HepG2 (cell line): ENCODE data around the gene HYAL2. TPM values are rescaled to one million over a fixed set of nuclear protein-coding genes. Genes with fewer than 3 reads are reported as not detected.
A peak's percentile ranks its signal among the peaks of the same experiment; 100 is the strongest.

Experiments used
- DMAP1 ChIP-seq: IDR thresholded peaks from 2 replicates; pipeline ENCODE4 v1.6.1; 2016
- DNMT3B ChIP-seq: conservative IDR thresholded peaks from 2 replicates; pipeline ENCODE4 v1.6.1; 2016; ENCODE audit warnings: missing biosample characterization, control low read depth
- HNRNPH1 ChIP-seq: fragments of 200-400 bp; formaldehyde crosslinking; optimal IDR thresholded peaks from 2 replicates; pipeline ENCODE3; 2017; ENCODE audit warnings: mild to moderate bottlenecking, low read depth, low read length
- KAT2B ChIP-seq: fragments of 150-350 bp; IDR thresholded peaks from 2 replicates; pipeline ENCODE4 v1.6.1; 2014; ENCODE audit warnings: low read depth, low read length, borderline replicate concordance
- MZF1 ChIP-seq: sonication (generic); formaldehyde crosslinking; IDR thresholded peaks from 2 replicates; pipeline ENCODE4 v1.8.1; 2023; ENCODE audit warnings: mild to moderate bottlenecking, missing genetic modification reagents, borderline replicate concordance
- RBM22 ChIP-seq: fragments of 200-400 bp; formaldehyde crosslinking; optimal IDR thresholded peaks from 2 replicates; pipeline ENCODE3; 2017; ENCODE audit warnings: mild to moderate bottlenecking, low read length, moderate library complexity
- RXRB ChIP-seq: IDR thresholded peaks from 2 replicates; pipeline ENCODE4 v1.6.1; 2016; ENCODE audit warnings: borderline replicate concordance, missing genetic modification reagents, missing compliant biosample characterization
- ZFP82 ChIP-seq: sonication (generic); formaldehyde crosslinking; IDR thresholded peaks from 2 replicates; pipeline ENCODE4 v1.5.1; 2020; ENCODE audit warnings: mild to moderate bottlenecking, missing genetic modification reagents, borderline replicate concordance
- ZNF788 ChIP-seq: sonication (generic); formaldehyde crosslinking; IDR thresholded peaks from 2 replicates; pipeline ENCODE4 v1.5.0; 2020; ENCODE audit warnings: mild to moderate bottlenecking, missing genetic modification reagents, borderline replicate concordance
- ZNF83 ChIP-seq: sonication (generic); formaldehyde crosslinking; IDR thresholded peaks from 2 replicates; pipeline ENCODE4 v1.4.0; 2020; ENCODE audit warnings: missing genetic modification reagents, mild to moderate bottlenecking, borderline replicate concordance
- polyA plus RNA-seq, 8 experiments: library from polyadenylated mRNA; depleted of rRNA in 3 of 8; stranded (reverse) in 7 of 8; unstranded in 1 of 8; fragments of >200 nt; fragmentation: Illumina TruSeq in 4 of 8; extraction: Trizol in 4 of 8; gene quantifications; 2 replicates each; pipeline versions ENCODE4 v1.2.1 to v1.2.3, GENCODE V29; 2011 to 2016; ENCODE audit warnings: low read depth in 4 of 8, missing spikeins in 1 of 8, mixed read lengths in 1 of 8; ENCODE audit not compliant: insufficient read depth in 1 of 8
- total RNA-seq, 5 experiments: library from RNA; depleted of rRNA; stranded (reverse); fragments of >200 nt; fragmentation: Illumina TruSeq; extraction: Trizol; gene quantifications; 2 replicates each; pipeline ENCODE4 v1.2.3, GENCODE V29; 2016; ENCODE audit warnings: low read depth in 1 of 5
- TF ChIP-seq, protein P1 (sequence below): sonication (generic); formaldehyde crosslinking; IDR thresholded peaks from 2 replicates; pipeline ENCODE4 v1.5.0; 2020; ENCODE audit warnings: mild to moderate bottlenecking, low read depth, missing genetic modification reagents, borderline replicate concordance
- TF ChIP-seq, protein P2 (sequence below): sonication (generic); formaldehyde crosslinking; IDR thresholded peaks from 2 replicates; pipeline ENCODE4 v1.4.0; 2020; ENCODE audit warnings: mild to moderate bottlenecking, missing genetic modification reagents
- TF ChIP-seq, protein P3 (sequence below): sonication (generic); formaldehyde crosslinking; IDR thresholded peaks from 2 replicates; pipeline ENCODE4 v1.9.0; 2021; ENCODE audit warnings: mild to moderate bottlenecking, missing genetic modification reagents

HYAL2 gene
- total and polyA plus RNA-seq, 2 of the 13 experiments (the other 11 are each of a cell fraction or from before 2014, with no cell fraction given): 76.2 to 102 TPM

DNA sequence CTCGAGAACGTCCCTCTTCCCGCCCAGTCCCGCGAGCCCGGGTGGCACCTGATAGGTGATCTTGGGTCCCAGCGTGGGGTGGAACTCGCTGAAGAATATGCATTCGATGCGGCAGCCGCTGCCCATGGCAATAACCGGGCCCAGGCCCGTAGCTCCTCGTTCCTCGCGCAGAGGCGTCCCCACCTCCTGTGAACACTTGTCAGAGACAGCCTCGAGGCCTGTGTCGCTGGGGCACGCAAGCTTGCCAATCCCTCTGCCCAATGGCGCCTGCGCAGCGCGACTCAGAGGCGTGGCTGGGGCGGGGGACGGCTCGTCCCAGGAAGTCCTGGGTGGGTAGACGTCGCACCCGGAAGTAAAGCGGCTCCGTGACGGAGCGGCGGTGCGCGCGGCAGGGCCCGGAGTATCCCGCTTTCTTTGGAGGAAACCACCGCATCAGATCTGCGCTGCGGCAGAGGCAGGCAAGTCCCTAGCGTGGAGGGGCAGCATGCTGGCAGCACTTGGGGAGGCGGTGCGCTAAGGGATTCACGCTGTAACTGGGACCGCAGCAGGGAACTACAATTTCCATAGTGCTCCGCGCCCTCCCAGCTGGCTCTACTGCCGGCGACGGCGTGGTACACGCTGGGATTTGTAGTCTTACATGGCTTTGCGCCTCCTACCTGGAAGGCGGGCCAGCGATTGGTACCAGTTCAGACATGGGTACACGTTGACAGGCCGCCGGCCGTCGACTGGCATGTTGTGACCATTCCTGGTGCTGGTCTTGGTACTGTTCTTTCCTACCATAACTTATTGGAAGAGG lies 28.2 kb upstream of the HYAL2 start, which contains the start of the genes CYB561D2 and NPRL2 (continued):
- TF ChIP-seq RBM22 (no peak), ZFP82 (peak; percentile 74; the same call in 1 of the 2 replicates), ZNF83 (CRISPR knock-in tag) (peak; percentile 98), DMAP1 (peak; percentile 87), KAT2B (no peak), ZNF788 (CRISPR knock-in tag) (peak; percentile 93), MZF1 (no peak; the same call in 1 of the 2 replicates), HNRNPH1 (no peak), DNMT3B (CRISPR knock-in tag) (0 out of 2 replicates have a peak, but pooled peaks have one; percentile 32), RXRB (peak; percentile 75)
- TF ChIP-seq, protein P1, sequence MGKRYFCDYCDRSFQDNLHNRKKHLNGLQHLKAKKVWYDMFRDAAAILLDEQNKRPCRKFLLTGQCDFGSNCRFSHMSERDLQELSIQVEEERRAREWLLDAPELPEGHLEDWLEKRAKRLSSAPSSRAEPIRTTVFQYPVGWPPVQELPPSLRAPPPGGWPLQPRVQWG (CRISPR knock-in tag): no peak
- TF ChIP-seq, protein P2, sequence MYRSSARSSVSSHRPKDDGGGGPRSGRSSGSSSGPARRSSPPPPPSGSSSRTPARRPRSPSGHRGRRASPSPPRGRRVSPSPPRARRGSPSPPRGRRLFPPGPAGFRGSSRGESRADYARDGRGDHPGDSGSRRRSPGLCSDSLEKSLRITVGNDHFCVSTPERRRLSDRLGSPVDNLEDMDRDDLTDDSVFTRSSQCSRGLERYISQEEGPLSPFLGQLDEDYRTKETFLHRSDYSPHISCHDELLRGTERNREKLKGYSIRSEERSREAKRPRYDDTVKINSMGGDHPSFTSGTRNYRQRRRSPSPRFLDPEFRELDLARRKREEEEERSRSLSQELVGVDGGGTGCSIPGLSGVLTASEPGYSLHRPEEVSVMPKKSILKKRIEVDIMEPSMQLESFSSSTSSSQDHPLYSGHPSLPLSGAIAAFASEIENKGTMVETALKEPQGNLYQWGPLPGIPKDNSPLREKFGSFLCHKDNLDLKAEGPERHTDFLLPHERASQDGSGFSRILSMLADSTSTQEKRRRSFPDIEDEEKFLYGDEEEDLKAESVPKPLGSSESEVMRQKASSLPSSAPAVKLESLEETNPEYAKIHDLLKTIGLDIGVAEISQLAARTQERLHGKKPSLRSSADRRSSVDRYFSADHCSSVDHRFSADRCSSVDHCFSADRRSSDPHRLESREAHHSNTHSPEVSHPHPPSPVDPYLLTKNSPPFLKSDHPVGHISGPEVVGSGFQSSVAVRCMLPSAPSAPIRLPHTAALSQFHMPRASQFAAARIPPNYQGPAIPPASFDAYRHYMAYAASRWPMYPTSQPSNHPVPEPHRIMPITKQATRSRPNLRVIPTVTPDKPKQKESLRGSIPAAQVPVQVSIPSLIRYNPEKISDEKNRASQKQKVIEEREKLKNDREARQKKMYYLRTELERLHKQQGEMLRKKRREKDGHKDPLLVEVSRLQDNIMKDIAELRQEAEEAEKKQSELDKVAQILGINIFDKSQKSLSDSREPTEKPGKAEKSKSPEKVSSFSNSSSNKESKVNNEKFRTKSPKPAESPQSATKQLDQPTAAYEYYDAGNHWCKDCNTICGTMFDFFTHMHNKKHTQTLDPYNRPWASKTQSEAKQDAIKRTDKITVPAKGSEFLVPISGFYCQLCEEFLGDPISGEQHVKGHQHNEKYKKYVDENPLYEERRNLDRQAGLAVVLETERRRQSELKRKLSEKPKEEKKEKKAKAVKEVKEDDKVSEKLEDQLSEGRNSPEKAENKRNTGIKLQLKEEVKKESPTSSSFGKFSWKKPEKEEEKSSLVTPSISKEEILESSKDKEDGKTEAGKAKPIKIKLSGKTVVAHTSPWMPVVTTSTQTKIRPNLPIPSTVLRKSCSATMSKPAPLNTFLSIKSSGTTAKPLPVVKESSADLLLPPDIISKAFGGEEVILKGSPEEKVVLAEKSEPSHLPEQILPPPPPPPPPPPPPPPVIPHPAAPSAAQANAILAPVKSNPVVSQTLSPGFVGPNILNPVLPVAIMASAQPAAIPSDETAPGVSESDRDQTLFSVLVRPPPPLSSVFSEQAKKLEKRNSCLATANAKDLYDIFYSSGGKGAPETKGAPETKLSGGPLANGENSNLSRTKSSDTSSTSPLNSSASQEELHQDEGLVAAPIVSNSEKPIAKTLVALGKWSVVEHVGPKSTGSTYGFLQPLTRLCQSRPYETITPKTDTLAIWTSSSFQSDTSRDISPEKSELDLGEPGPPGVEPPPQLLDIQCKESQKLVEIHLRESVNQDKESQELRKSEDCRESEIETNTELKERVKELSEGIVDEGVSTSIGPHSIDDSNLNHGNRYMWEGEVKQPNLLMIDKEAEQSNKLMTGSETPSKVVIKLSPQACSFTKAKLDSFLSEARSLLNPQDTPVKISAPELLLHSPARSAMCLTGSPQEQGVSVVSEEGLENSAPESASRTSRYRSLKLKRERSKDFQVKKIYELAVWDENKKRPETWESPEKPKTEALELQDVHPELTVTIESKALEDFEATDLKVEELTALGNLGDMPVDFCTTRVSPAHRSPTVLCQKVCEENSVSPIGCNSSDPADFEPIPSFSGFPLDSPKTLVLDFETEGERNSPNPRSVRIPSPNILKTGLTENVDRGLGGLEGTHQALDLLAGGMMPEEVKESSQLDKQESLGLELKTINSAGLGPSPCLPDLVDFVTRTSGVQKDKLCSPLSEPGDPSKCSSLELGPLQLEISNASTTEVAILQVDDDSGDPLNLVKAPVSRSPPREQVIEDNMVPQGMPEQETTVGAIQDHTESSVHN: no peak; the same call in 1 of the 2 replicates
- TF ChIP-seq, protein P3, sequence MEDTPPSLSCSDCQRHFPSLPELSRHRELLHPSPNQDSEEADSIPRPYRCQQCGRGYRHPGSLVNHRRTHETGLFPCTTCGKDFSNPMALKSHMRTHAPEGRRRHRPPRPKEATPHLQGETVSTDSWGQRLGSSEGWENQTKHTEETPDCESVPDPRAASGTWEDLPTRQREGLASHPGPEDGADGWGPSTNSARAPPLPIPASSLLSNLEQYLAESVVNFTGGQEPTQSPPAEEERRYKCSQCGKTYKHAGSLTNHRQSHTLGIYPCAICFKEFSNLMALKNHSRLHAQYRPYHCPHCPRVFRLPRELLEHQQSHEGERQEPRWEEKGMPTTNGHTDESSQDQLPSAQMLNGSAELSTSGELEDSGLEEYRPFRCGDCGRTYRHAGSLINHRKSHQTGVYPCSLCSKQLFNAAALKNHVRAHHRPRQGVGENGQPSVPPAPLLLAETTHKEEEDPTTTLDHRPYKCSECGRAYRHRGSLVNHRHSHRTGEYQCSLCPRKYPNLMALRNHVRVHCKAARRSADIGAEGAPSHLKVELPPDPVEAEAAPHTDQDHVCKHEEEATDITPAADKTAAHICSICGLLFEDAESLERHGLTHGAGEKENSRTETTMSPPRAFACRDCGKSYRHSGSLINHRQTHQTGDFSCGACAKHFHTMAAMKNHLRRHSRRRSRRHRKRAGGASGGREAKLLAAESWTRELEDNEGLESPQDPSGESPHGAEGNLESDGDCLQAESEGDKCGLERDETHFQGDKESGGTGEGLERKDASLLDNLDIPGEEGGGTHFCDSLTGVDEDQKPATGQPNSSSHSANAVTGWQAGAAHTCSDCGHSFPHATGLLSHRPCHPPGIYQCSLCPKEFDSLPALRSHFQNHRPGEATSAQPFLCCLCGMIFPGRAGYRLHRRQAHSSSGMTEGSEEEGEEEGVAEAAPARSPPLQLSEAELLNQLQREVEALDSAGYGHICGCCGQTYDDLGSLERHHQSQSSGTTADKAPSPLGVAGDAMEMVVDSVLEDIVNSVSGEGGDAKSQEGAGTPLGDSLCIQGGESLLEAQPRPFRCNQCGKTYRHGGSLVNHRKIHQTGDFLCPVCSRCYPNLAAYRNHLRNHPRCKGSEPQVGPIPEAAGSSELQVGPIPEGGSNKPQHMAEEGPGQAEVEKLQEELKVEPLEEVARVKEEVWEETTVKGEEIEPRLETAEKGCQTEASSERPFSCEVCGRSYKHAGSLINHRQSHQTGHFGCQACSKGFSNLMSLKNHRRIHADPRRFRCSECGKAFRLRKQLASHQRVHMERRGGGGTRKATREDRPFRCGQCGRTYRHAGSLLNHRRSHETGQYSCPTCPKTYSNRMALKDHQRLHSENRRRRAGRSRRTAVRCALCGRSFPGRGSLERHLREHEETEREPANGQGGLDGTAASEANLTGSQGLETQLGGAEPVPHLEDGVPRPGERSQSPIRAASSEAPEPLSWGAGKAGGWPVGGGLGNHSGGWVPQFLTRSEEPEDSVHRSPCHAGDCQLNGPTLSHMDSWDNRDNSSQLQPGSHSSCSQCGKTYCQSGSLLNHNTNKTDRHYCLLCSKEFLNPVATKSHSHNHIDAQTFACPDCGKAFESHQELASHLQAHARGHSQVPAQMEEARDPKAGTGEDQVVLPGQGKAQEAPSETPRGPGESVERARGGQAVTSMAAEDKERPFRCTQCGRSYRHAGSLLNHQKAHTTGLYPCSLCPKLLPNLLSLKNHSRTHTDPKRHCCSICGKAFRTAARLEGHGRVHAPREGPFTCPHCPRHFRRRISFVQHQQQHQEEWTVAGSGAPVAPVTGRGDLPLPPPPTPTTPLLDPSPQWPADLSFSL (CRISPR knock-in tag): no peak
